Stimulated activated naive CD8-positive, alpha-beta T cell treated with anti-CD3 and anti-CD28 coated beads, Interleukin-15, amount 100 ng/mL, for 72 hours (primary cell): ENCODE results near the gene SLC35C1.
A peak's percentile ranks its signal among the peaks of the same experiment; 100 is the strongest.
"Not testable (repeated sequence)": the region's sequence is repeated elsewhere in the genome, so short reads cannot be mapped to it uniquely, and the experiment has no call there.

Experiments
- ATAC-seq: fragments of 150-1000 bp; cut with Tn5 transposase; 2 replicates; pipeline ENCODE4 v1.10.0; 2021; ENCODE audit warnings: mild to moderate bottlenecking, moderate library complexity
- DNase-seq, 2 donors: peaks; one replicate each; pipeline ENCODE4 v3.0.0; 2021 to 2022
- H3K27ac Mint-ChIP-seq, 2 donors: one replicate each; pipeline ENCODE4 v1.8.0; 2022; ENCODE audit warnings: mild to moderate bottlenecking in 2 of 2, mixed read lengths in 2 of 2, moderate library complexity in 2 of 2
- H3K27me3 Mint-ChIP-seq: one replicate; pipeline ENCODE4 v1.8.0; 2022; ENCODE audit warnings: mixed read lengths
- H3K4me1 Mint-ChIP-seq: one replicate; pipeline ENCODE4 v1.8.0; 2022; ENCODE audit warnings: mild to moderate bottlenecking, mixed read lengths
- H3K4me3 Mint-ChIP-seq, 2 donors: one replicate each; pipeline ENCODE4 v1.8.0; 2022; ENCODE audit warnings: mild to moderate bottlenecking in 2 of 2, mixed read lengths in 2 of 2, moderate library complexity in 1 of 2
- H3K9me3 Mint-ChIP-seq, 2 donors: one replicate each; pipeline ENCODE4 v1.8.0; 2022; ENCODE audit warnings: mixed read lengths in 2 of 2

Gene SLC35C1

DNA sequence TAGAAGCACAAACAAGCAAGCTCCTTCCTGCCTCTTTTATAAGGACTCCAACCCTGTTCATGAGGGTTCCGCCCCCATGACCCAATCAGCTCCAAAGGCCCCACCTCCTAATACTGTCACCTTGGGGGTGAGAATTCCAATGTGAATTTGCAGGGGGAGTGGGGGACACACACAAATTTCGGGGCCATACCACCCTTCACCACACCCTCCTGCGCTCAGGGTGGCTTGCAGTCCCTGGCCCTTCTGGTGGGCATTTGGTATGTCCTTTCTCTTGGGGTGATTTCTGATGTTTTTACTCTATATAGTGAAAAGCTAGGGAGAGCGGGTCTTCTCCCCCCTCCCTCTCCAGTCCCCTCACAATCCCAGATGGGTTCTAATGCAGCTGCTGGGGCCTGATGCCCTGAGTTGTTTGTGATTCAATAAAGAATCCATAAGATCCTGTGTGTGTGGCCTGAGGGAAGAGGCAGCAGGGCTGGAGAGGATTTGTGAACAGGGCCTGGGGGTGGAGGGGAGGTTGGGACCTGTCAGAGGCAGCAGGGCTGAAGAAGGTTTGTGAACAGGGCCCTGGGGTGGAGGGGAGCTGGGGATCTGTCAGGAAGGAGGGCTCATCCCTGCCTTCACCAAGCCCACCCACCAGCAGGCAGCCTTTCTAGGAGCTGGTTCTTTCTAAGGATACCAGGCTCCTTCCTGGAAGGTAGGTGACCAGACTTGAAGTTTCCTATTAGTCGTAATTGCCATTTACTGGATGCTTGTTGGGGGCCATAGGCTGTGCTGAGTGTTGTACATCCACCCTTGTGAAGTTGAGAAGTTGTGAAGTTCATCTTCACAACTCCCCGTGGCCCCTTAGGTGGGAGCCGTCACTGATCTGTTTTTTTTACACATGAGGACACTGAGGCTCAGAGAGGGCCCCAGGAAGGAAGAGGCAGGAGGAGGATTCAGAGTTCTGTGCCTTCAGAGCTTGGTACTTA lies 7.9 kb downstream of the SLC35C1 start:
- Mint-ChIP-seq H3K9me3 (no peaks in the 10 kb centered on the region), H3K4me3 (no peak overlapping the region), H3K4me1 (peaks cover 37% of the 10 kb centered on the region), H3K27ac (peak overlapping the region; percentile 53 to 91), H3K27me3 (no peaks in the 10 kb centered on the region)
- ATAC-seq (no peak), DNase-seq (no peak)

DNA sequence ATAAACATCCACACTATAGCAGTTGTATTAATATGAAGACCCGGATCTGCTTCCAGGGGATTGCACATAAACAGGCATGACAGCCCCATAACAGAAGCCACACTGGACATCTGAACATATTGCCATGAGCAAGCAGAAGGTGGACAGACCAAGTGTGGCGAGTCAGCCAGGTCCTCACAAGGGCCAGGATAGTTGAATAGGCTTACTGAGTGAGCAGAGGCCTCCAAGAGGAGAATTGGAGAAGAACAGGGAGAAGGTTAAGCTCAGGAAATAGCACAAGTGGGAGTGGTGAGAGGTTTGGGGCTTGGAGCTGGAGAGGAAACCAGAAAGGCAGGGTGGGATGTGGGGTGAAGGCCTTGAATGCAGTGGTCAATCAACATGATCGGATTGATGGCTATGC lies 10.8 kb downstream of the SLC35C1 start:
- Mint-ChIP-seq H3K4me1 (peaks cover 14% of the 10 kb centered on the region), H3K9me3 (no peaks in the 10 kb centered on the region), H3K27me3 (no peaks in the 10 kb centered on the region), H3K4me3 (no peak overlapping the region), H3K27ac (no peak overlapping the region)
- no peak for ATAC-seq
- DNase-seq: no peak

DNA sequence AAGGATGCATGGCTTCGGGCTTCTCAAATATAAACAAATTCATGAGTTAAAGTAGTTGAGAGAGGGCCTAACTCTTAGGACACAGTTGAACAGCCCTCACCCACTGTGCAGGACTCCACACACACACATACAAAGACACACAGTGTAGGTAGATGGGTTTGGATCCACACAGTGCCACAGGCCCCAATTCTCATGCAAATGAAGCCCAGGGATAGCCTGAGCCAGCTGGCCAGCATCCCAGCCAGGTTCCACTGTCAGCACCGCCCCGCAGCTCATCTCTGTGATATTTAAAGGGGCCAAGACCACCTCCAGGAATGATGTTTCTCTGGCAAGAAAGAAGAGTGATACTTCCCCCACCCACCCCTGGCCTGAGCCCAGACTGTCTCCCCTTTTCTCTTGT lies 11.7 kb downstream of the SLC35C1 start:
- ATAC-seq (no peak), DNase-seq (no peak)
- no peak overlapping the region for H3K27ac Mint-ChIP-seq
- no peaks in the 10 kb centered on the region for H3K9me3 Mint-ChIP-seq
- H3K4me1 Mint-ChIP-seq: peaks cover 14% of the 10 kb centered on the region
- no peaks in the 10 kb centered on the region for H3K27me3 Mint-ChIP-seq
- no peak overlapping the region for H3K4me3 Mint-ChIP-seq

DNA sequence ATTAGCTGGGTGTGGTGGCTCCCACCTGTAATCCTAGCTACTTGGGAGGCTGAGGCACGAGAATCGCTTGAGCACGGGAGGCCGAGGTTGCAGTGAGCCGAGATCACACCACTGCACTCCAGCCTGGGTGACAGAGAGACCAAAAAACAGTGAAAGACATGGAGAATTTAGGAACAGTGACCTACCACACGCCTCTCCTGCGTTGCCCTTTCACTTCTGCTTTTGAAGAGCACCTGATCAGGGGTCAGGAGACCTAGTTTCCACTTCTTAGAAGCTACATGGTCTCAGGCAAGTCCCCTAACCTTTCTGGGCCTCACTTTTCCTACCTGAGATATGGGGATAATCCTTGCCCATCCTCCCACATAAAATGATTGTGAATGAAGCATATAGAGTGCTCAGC lies 12.2 kb downstream of the SLC35C1 start:
- Mint-ChIP-seq H3K27ac (no peak overlapping the region), H3K4me1 (peaks cover 14% of the 10 kb centered on the region), H3K27me3 (no peaks in the 10 kb centered on the region), H3K9me3 (no peaks in the 10 kb centered on the region), H3K4me3 (no peak overlapping the region)
- no peak for DNase-seq
- no peak for ATAC-seq

DNA sequence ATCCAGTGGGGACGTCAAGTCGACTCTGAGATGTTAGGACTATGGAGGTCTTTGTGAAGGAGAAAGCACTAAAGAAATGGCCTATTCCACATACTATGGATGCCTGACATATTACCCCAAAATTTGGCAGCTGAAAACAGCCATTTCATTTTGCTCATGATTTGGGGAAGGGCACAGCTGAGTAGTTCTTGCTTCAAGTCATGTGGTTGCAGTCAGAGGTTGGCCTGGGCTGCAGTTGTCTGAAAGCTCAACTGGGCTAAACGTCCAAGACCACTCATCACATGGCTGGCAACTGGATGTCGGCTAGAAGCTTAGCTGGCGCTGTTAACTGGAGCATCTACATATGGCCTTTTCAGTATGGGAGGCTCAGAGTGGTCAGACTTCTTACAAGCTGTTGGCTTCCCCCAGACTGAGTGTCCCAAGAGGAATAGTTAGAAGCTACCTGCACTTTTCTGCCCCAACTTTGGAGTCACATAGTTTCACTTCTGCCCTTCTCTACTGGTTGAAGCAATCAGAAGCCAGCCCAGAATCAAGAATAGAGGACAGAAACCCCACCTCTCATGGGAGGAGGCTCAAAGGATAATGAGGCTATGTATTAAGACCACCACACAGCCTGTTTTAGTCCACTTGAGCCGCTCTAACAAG lies 14.1 kb downstream of the SLC35C1 start:
- DNase-seq (no peak), ATAC-seq (no peak)
- Mint-ChIP-seq H3K27ac (no peak overlapping the region), H3K9me3 (no peaks in the 10 kb centered on the region), H3K4me3 (no peak overlapping the region), H3K27me3 (no peaks in the 10 kb centered on the region), H3K4me1 (peaks cover 4% of the 10 kb centered on the region)

DNA sequence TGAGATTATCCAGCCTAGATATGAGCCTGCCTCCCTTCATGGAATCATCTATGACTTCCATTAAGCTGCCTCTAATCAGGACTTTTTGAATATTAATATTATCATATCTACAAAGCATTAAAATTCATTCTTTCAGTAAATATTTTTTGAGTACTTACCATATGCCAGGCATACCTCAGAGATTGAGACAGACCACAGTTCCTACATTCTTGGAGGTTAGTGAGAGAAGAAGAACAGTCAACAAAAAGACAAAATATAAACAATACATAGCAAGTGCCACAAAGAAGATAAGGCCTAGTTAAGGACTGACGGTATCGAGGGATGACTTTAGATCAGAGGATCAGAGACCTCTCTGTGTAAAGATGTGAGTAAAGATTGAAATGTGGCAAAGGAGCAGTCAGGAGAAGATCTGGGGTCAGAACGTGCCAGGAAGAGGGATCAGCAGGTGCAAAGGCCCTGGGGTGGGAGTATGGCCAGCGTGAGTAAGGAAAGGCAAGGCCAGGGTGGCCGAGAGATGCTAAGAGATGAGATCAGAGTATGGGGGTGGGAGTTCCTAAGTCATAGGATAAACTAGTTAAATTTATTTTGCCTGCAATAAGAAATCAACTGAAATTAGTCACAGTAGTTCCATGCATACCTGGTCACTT lies 15.4 kb downstream of the SLC35C1 start:
- H3K4me1 Mint-ChIP-seq: peaks cover 4% of the 10 kb centered on the region
- no peaks in the 10 kb centered on the region for H3K9me3 Mint-ChIP-seq
- no peak for DNase-seq
- H3K4me3 Mint-ChIP-seq: no peak overlapping the region
- H3K27me3 Mint-ChIP-seq: no peaks in the 10 kb centered on the region
- no peak for ATAC-seq
- no peak overlapping the region for H3K27ac Mint-ChIP-seq

DNA sequence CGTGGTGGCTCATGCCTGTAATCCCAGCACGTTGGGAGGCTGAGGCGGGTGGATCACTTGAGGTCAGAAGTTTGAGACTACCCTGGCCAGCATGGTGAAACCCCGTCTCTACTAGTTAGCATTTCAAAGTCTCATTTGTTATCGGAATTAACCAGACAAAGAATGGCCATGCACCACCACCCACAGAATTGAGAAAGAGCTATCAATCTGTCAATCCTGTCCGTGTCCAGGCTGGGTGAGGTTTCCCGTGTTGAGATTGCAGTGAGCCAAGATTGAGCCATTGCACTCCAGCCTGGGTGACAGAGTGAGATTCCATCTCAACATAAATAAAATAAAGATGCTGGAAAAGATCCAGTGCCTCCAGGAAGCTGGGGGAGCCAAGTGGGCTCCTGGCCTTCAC lies 21.5 kb downstream of the SLC35C1 start:
- not testable (repeated sequence) for ATAC-seq, H3K27ac Mint-ChIP-seq, DNase-seq, H3K9me3 Mint-ChIP-seq, H3K4me3 Mint-ChIP-seq, H3K4me1 Mint-ChIP-seq
- H3K27me3 Mint-ChIP-seq: peaks cover 24% of the 10 kb centered on the region

DNA sequence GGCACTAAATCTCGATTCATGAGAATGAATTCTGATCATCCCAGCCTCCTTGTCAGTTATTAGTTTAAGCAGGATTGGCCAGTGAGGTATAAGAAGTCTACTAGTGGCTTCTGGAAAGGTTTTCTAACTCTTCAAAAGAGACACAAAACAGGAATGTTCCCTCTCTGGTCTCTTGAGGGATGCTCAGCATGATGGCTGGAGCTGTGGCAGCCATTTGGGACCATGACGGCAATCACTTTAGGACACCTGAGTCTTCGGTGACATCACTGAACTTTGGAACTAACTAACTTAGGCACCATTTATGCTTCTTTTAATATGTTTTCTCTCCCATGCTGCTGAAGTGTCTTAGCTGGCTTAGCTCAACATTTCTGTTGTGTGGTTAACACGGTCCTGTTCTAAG lies 22.2 kb downstream of the SLC35C1 start:
- peaks cover 4% of the 10 kb centered on the region for H3K4me1 Mint-ChIP-seq
- no peak for DNase-seq
- no peaks in the 10 kb centered on the region for H3K9me3 Mint-ChIP-seq
- H3K4me3 Mint-ChIP-seq: no peak overlapping the region
- H3K27me3 Mint-ChIP-seq: peaks cover 24% of the 10 kb centered on the region
- ATAC-seq: no peak
- no peak overlapping the region for H3K27ac Mint-ChIP-seq

DNA sequence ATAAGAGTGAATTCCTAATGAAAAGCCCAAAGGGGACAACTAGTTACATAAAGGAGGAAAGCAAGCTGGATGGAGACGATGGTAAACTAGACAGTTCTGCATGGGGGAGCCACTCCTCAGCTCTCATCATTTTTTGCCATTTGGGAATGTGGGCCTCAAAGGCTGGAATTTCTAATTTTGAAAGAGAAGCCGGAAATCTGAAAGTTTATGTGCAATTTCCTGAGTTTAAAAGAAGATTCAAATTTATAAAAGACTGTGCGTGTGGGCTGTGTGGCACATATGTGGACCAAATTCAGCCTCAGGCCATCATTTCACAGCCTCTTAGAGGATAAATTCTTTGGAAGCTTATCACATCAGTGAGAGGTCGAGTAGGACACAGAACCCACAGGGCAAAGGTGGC lies 24.0 kb downstream of the SLC35C1 start:
- H3K4me1 Mint-ChIP-seq: peaks cover 6% of the 10 kb centered on the region
- ATAC-seq: no peak
- no peaks in the 10 kb centered on the region for H3K9me3 Mint-ChIP-seq
- H3K27ac Mint-ChIP-seq: no peak overlapping the region
- peaks cover 24% of the 10 kb centered on the region for H3K27me3 Mint-ChIP-seq
- H3K4me3 Mint-ChIP-seq: no peak overlapping the region
- DNase-seq: no peak

DNA sequence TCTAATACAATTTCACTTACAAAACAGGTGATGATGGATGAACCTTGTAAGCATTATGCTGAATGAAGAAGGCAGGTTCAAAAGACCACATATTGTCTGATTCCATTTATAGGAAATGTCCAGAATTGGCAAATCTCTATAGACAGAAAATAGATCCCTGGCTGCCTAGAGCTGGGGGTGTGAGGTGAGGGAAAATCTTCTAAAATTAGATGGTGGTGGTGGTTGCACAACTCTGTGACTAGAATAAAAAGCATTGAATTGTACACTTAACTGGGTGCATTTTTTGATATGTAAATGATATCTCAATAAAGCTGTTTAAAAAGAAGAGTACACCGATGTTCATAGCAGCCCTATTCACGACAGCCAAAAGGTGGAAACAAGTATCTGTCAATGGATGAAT lies 25.6 kb downstream of the SLC35C1 start:
- H3K4me1 Mint-ChIP-seq: peaks cover 20% of the 10 kb centered on the region
- no peaks in the 10 kb centered on the region for H3K9me3 Mint-ChIP-seq
- ATAC-seq (no peak), DNase-seq (no peak)
- no peak overlapping the region for H3K27ac Mint-ChIP-seq
- H3K27me3 Mint-ChIP-seq: peaks cover 24% of the 10 kb centered on the region
- no peak overlapping the region for H3K4me3 Mint-ChIP-seq

DNA sequence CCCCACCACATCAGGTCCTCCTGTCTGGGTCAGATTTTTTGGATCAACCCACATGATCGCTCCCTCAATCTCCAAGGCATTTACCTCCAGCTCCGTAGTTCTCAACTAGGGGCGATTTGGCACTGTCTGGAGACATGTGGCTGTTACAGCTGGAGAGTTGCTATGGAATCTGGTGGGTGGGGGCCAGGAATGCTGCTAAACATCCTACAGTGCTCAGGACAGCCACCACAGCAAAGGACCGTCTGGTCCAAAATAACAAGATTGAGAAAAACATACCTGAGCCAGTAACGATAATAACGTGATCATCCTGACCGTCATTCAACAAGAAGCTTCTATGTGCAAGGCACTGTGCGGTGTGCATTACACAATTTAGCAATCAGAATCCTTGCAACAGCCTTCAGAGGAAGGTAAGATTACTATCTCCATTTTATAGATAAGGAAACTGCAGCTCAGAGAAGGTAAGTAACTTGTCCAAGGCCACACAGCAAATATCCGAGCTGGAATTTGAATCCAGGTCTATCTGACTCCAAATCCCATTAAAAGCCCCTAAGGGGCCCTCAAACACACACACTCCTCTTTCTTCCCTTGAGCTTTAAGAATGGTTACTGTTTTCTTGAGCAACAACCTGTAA lies 28.0 kb downstream of the SLC35C1 start:
- DNase-seq (no peak), ATAC-seq (no peak)
- H3K9me3 Mint-ChIP-seq: no peaks in the 10 kb centered on the region
- H3K4me1 Mint-ChIP-seq: peaks cover 20% of the 10 kb centered on the region
- H3K4me3 Mint-ChIP-seq: no peak overlapping the region
- no peak overlapping the region for H3K27ac Mint-ChIP-seq
- H3K27me3 Mint-ChIP-seq: peaks cover 11% of the 10 kb centered on the region

DNA sequence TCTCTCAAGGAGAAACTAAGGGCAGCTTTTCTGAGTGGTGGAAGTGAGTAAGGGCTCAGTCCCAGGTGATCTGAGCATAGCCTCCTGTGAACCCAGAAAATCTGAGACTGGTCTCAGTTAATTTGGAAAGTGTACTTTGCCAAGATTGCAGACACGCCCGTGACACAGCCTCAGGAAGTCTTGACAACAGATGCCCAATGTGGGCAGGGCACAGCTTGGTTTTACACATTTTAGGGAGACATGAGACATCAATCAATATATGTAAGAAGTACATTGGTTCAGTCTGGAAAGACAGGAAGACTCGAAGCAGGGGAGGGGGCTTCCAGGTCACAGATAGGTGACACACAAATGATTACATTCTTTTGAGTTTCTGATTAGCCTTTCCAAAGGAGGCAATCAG lies 28.8 kb downstream of the SLC35C1 start:
- H3K4me1 Mint-ChIP-seq: peaks cover 20% of the 10 kb centered on the region
- peak overlapping the region in 1 of 2 donors; percentile 86 for H3K27ac Mint-ChIP-seq
- ATAC-seq (no peak), DNase-seq (no peak)
- peaks cover 9% of the 10 kb centered on the region for H3K27me3 Mint-ChIP-seq
- peak overlapping the region; percentile 7 to 67 for H3K4me3 Mint-ChIP-seq
- no peaks in the 10 kb centered on the region for H3K9me3 Mint-ChIP-seq

DNA sequence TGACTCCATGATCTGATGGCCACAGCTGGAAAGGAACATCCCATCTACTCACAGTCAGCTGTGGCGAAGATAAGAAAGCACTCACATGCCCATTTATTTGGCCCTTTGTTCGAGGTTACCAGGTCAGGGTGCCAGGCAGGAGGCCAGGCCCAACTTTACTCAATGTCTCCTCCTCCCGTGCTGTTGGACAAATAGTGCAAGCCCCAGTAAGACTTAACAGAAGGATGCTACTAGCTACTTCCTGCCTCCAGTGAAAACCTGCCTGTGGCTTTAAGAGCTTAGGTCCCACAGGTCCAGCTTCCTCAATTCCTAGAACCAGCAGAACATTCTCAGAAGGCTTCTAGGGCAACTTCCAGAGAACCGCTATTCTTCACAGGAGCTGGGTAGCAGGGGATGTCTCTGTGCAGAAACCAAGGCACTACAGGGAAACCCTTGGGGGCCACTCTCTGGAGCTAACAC lies 29.4 kb downstream of the SLC35C1 start:
- DNase-seq: peak; percentile 24 to 48
- no peaks in the 10 kb centered on the region for H3K9me3 Mint-ChIP-seq
- ATAC-seq: peak; percentile 94
- peaks cover 9% of the 10 kb centered on the region for H3K27me3 Mint-ChIP-seq
- peaks cover 20% of the 10 kb centered on the region for H3K4me1 Mint-ChIP-seq
- peak overlapping the region; percentile 64 to 74 for H3K4me3 Mint-ChIP-seq
- peak overlapping the region; percentile 71 to 91 for H3K27ac Mint-ChIP-seq

DNA sequence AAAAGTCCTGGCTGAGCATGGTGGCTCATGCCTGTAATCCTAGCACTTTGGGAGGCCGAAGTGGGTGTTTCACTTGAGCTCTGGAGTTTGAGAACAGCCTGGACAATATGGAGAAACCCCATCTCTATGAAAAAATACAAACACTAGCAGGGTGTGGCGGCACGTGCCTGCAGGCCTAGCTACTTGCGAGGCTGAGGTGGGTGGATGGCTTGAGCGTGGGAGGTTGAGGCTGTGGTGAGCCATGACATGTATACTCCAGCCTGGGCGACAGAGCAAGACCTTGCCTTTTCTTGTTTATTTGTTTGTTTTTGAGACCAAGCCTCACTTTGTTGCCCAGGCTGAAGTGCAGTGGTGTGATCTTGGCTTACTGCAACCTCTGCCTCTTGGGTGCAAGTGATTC lies 34.3 kb downstream of the SLC35C1 start:
- DNase-seq (no peak), ATAC-seq (no peak)
- H3K4me1 Mint-ChIP-seq: peaks cover 27% of the 10 kb centered on the region
- H3K9me3 Mint-ChIP-seq: no peaks in the 10 kb centered on the region
- no peak overlapping the region for H3K4me3 Mint-ChIP-seq
- H3K27ac Mint-ChIP-seq: no peak overlapping the region
- peaks cover 9% of the 10 kb centered on the region for H3K27me3 Mint-ChIP-seq

DNA sequence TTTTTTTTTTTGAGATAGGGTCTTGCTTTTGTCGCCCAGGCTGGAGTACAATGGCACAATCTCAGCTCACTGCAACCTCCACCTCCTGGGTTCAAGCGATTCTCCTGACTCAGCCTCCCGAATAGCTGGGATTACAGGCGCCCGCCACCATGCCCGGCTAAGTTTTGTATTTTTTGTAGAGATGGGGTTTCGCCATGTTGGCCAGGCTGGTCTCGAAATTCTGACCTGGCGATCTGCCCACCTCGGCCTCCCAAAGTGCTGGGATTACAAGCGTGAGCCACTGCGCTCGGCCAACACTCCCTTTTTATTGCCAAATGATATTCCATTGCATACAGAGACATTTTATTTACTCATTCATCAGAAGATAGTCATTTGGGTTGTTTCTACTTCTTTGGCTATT lies 35.3 kb downstream of the SLC35C1 start:
- H3K9me3 Mint-ChIP-seq, H3K27ac Mint-ChIP-seq, DNase-seq, ATAC-seq, H3K4me3 Mint-ChIP-seq, H3K27me3 Mint-ChIP-seq: not testable (repeated sequence)
- H3K4me1 Mint-ChIP-seq: peaks cover 16% of the 10 kb centered on the region
